Panc1 (cell line): Measurements from ENCODE around the gene EOGT. TPM values are rescaled to one million over a fixed set of nuclear protein-coding genes. Genes with fewer than 3 reads are reported as not detected.

Source experiments
- ATAC-seq: fragments of 200-7000 bp; cut with Tn5 transposase; 2 replicates; pipeline ENCODE4 v1.9.1; 2020; ENCODE audit warnings: mild to moderate bottlenecking, moderate library complexity
- BruUV-seq: library from RNA; stranded (reverse); fragments of 400-500 nt; replicated peaks from 2 replicates; lab custom pipeline; 2021; lab: Mats Ljungman, UMichigan
- CTCF ChIA-PET: fragments of 300-600 bp; sonication (Branson Sonifier 250); formaldehyde crosslinking; loops from one replicate; lab custom pipeline; 2022; ENCODE audit warnings: antibody characterized with exemption; lab: Charles Lee
- POLR2A ChIA-PET: fragments of 300-600 bp; sonication (Branson Sonifier 250); formaldehyde crosslinking; loops from one replicate; lab custom pipeline; 2022; ENCODE audit warnings: antibody characterized with exemption; lab: Charles Lee
- DNase-seq: peaks from one replicate; pipeline ENCODE4 v3.0.0-alpha.2; 2010; ENCODE audit warnings: low read depth, low spot score
- H3K27ac ChIP-seq: 2 replicates; pipeline ENCODE4 v1.5.1; 2011; ENCODE audit warnings: mild to moderate bottlenecking, low read length, inconsistent platforms
- H3K27me3 ChIP-seq: fragments of 200-500 bp; sonication (Bioruptor generic); 2 replicates; pipeline ENCODE4 v1.6.0; 2014; ENCODE audit warnings: low read length, inconsistent platforms; ENCODE audit not compliant: control insufficient read depth, insufficient read depth
- H3K36me3 ChIP-seq: fragments of 200-500 bp; sonication (Bioruptor generic); 2 replicates; pipeline ENCODE4 v1.5.1; 2014; ENCODE audit warnings: inconsistent platforms, mild to moderate bottlenecking, low read length, moderate library complexity; ENCODE audit not compliant: control insufficient read depth, insufficient read depth
- H3K4me1 ChIP-seq: 2 replicates; pipeline ENCODE4 v1.5.1; 2011; ENCODE audit warnings: inconsistent platforms, mild to moderate bottlenecking, low read length, moderate library complexity; ENCODE audit not compliant: control insufficient read depth, insufficient read depth
- H3K4me3 ChIP-seq, 2 experiments: 2 replicates each; pipeline ENCODE4 v1.5.1; 2011 to 2012; ENCODE audit warnings: low read depth in 2 of 2, low read length in 2 of 2, mild to moderate bottlenecking in 2 of 2, inconsistent platforms in 1 of 2, moderate library complexity in 1 of 2
- H3K9me3 ChIP-seq: fragments of 200-500 bp; sonication (Bioruptor generic); 2 replicates; pipeline ENCODE4 v1.5.1; 2014; ENCODE audit warnings: low read depth, mild to moderate bottlenecking, inconsistent platforms, low read length, moderate library complexity; ENCODE audit not compliant: control insufficient read depth, insufficient read depth
- POLR2AphosphoS5 ChIP-seq: IDR thresholded peaks from 2 replicates; pipeline ENCODE4 v1.6.1; 2012; ENCODE audit warnings: mild to moderate bottlenecking, low read depth, low read length, moderate library complexity
- REST ChIP-seq, 2 experiments: IDR thresholded peaks; 2 replicates each; pipeline ENCODE4 v1.6.1; 2011 to 2012; ENCODE audit warnings: low read depth in 2 of 2, control low read depth in 1 of 2, low read length in 1 of 2, mild to moderate bottlenecking in 1 of 2, moderate library complexity in 1 of 2; ENCODE audit not compliant: insufficient read depth in 1 of 2
- SIN3A ChIP-seq: IDR thresholded peaks from 2 replicates; pipeline ENCODE4 v1.6.1; 2012; ENCODE audit warnings: low read depth, mild to moderate bottlenecking, low read length, moderate library complexity, borderline replicate concordance; ENCODE audit not compliant: insufficient read depth
- TCF7L2 ChIP-seq: IDR thresholded peaks from 2 replicates; pipeline ENCODE4 v1.6.1; 2011; ENCODE audit warnings: mild to moderate bottlenecking, low read depth, low read length, inconsistent platforms
- in situ Hi-C: cut with HindIII; loops from 2 replicates; pipeline ENCODE4 v1.10.0; 2016; ENCODE audit warnings: low sequenced_read_pairs, low pct_unique_long_range_greater_than_20kb
- intact Hi-C: fragments of 100-400 bp; cut with micrococcal nuclease; formaldehyde crosslinking; loops from one replicate; pipeline ENCODE4 v1.10.0; 2022; ENCODE audit not compliant: unreplicated experiment
- total RNA-seq: library from RNA; stranded (reverse); gene quantifications from one replicate; pipeline ENCODE4 v1.2.1, GENCODE V29; 2021; ENCODE audit not compliant: unreplicated experiment
- TF ChIP-seq, protein P1 (sequence below): fragments of 450-650 bp; IDR thresholded peaks from 2 replicates; pipeline ENCODE4 v1.5.1; 2017; ENCODE audit warnings: mild to moderate bottlenecking

The EOGT gene
- total RNA-seq, 1 experiment from 2014 or later, result 29.1 TPM

DNA sequence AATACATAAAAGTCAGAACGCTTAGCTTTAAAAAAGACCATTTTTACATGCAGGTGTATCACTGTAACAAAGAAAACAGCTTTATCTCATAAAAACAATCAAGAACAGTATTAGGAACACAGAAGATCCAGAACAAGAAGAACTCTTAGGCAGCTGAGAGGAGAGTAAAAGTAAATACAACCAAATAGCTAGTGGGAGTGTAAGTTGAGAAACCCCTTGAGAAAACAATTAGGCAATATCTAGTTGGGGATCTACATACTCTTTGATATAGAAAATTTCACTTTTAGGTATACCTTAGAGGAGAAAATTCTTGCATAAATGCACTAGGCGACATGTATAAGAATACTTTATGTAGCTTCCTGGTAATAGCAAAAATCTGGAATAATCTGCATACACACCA is 31.1 kb upstream of the EOGT start:
- intact Hi-C loops (no loop called here), in situ Hi-C loops (no loop called here)
- ATAC-seq (no peak), DNase-seq (no peak)
- H3K36me3 ChIP-seq, result peaks cover 19% of the 10 kb centered on the region
- no peaks in the 10 kb centered on the region for H3K9me3 ChIP-seq
- H3K4me3 ChIP-seq, result no peak overlapping the region
- POLR2A ChIA-PET, result no interaction called here
- H3K27me3 ChIP-seq, result no peaks in the 10 kb centered on the region
- BruUV-seq, result no TSS peak
- no peak overlapping the region for H3K27ac ChIP-seq
- no peak for TF ChIP-seq SIN3A
- TF ChIP-seq, protein P1, sequence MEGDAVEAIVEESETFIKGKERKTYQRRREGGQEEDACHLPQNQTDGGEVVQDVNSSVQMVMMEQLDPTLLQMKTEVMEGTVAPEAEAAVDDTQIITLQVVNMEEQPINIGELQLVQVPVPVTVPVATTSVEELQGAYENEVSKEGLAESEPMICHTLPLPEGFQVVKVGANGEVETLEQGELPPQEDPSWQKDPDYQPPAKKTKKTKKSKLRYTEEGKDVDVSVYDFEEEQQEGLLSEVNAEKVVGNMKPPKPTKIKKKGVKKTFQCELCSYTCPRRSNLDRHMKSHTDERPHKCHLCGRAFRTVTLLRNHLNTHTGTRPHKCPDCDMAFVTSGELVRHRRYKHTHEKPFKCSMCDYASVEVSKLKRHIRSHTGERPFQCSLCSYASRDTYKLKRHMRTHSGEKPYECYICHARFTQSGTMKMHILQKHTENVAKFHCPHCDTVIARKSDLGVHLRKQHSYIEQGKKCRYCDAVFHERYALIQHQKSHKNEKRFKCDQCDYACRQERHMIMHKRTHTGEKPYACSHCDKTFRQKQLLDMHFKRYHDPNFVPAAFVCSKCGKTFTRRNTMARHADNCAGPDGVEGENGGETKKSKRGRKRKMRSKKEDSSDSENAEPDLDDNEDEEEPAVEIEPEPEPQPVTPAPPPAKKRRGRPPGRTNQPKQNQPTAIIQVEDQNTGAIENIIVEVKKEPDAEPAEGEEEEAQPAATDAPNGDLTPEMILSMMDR, result no peak
- TF ChIP-seq TCF7L2, result no peak
- TF ChIP-seq POLR2AphosphoS5, result no peak
- TF ChIP-seq REST (IDR thresholded peaks at IDR 0.05; ENCODE audit: insufficient read depth in 1 of 2, low read depth in 2 of 2, low read length in 1 of 2), result no peak
- CTCF ChIA-PET, result no interaction called here
- H3K4me1 ChIP-seq, result no peaks in the 10 kb centered on the region

GRCh38 chr3:69033470-69033869 is 20.0 kb upstream of the EOGT start:
- Histone ChIP-seq H3K36me3 (peaks cover 6% of the 10 kb centered on the region; the same call in 1 of the 2 replicates), H3K4me3 (no peak overlapping the region), H3K4me1 (no peaks in the 10 kb centered on the region), H3K27me3 (no peaks in the 10 kb centered on the region), H3K9me3 (no peaks in the 10 kb centered on the region), H3K27ac (no peak overlapping the region)
- intact Hi-C loops (no loop called here), in situ Hi-C loops (no loop called here)
- ChIA-PET POLR2A (no interaction called here), CTCF (no interaction called here)
- no TSS peak for BruUV-seq
- ATAC-seq (no peak), DNase-seq (peak; percentile 64)
- TF ChIP-seq REST (IDR thresholded peaks at IDR 0.05; ENCODE audit: insufficient read depth in 1 of 2, low read depth in 2 of 2, low read length in 1 of 2), result no peak
- no peak for TF ChIP-seq SIN3A
- TF ChIP-seq, protein P1, result no peak
- TF ChIP-seq POLR2AphosphoS5, result no peak
- no peak for TF ChIP-seq TCF7L2
